ENCODE results near the gene TNFAIP3.
A peak's percentile ranks its signal among the peaks of the same experiment; 100 is the strongest.
"Not testable (repeated sequence)": the region's sequence is repeated elsewhere in the genome, so short reads cannot be mapped to it uniquely, and the experiment has no call there.

Gene TNFAIP3

GRCh38 chr6:137866914-137867684 lies at the start of gene TNFAIP3:
Gene TNFAIP3, plus strand, starts transcription at chr6:137867259. Its CDS starts 3,969 bp downstream, at chr6:137871228.
- DNase-seq (ENCODE audit: low read depth in 2 of 2) = peak; percentile 91 to 93

- DNase-seq (ENCODE audit: low read depth in 2 of 2) = no peak
These were observed 48.6 kb upstream of the TNFAIP3 start for GRCh38 chr6:137818440-137818839.

- peak in 1 of 2 donors; percentile 33 for DNase-seq (ENCODE audit: low read depth in 2 of 2)
These were observed 47.3 kb upstream of the TNFAIP3 start for GRCh38 chr6:137819740-137820139.

GRCh38 chr6:137820425-137820824 lies 46.6 kb upstream of the TNFAIP3 start:
- DNase-seq (ENCODE audit: low read depth in 2 of 2) = no peak

GRCh38 chr6:137820952-137821351 lies 46.1 kb upstream of the TNFAIP3 start:
- no peak for DNase-seq (ENCODE audit: low read depth in 2 of 2)

GRCh38 chr6:137821491-137821890 lies 45.6 kb upstream of the TNFAIP3 start:
- DNase-seq (ENCODE audit: low read depth in 2 of 2) = no peak

- peak; percentile 52 to 57 for DNase-seq (ENCODE audit: low read depth in 2 of 2)
These were observed 43.1 kb upstream of the TNFAIP3 start for GRCh38 chr6:137823826-137824555.

GRCh38 chr6:137824556-137824879 lies 42.5 kb upstream of the TNFAIP3 start:
- no peak for DNase-seq (ENCODE audit: low read depth in 2 of 2)

GRCh38 chr6:137824896-137825295 lies 42.2 kb upstream of the TNFAIP3 start:
- no peak for DNase-seq (ENCODE audit: low read depth in 2 of 2)

GRCh38 chr6:137827411-137827940 lies 39.6 kb upstream of the TNFAIP3 start:
- DNase-seq (ENCODE audit: low read depth in 2 of 2) = no peak

- no peak for DNase-seq (ENCODE audit: low read depth in 2 of 2)
These were observed 38.9 kb upstream of the TNFAIP3 start for GRCh38 chr6:137827977-137828810.

- DNase-seq (ENCODE audit: low read depth in 2 of 2) = no peak
These were observed 37.4 kb upstream of the TNFAIP3 start for GRCh38 chr6:137829641-137830083.

GRCh38 chr6:137830511-137830911 lies 36.5 kb upstream of the TNFAIP3 start:
- DNase-seq (ENCODE audit: low read depth in 2 of 2) = no peak

GRCh38 chr6:137832110-137832509 lies 34.9 kb upstream of the TNFAIP3 start:
- DNase-seq (ENCODE audit: low read depth in 2 of 2) = no peak

- DNase-seq (ENCODE audit: low read depth in 2 of 2) = no peak
These were observed 32.6 kb upstream of the TNFAIP3 start for GRCh38 chr6:137834508-137834907.

GRCh38 chr6:137836788-137837187 lies 30.3 kb upstream of the TNFAIP3 start:
- no peak for DNase-seq (ENCODE audit: low read depth in 2 of 2)

- not testable (repeated sequence) for DNase-seq (ENCODE audit: low read depth in 2 of 2)
These were observed 29.0 kb upstream of the TNFAIP3 start for GRCh38 chr6:137838090-137838489.

- not testable (repeated sequence) for DNase-seq (ENCODE audit: low read depth in 2 of 2)
These were observed 28.5 kb upstream of the TNFAIP3 start for GRCh38 chr6:137838597-137838996.

- DNase-seq (ENCODE audit: low read depth in 2 of 2) = no peak
These were observed 28.0 kb upstream of the TNFAIP3 start for GRCh38 chr6:137839076-137839475.

GRCh38 chr6:137840252-137840651 lies 26.8 kb upstream of the TNFAIP3 start:
- no peak for DNase-seq (ENCODE audit: low read depth in 2 of 2)

- no peak for DNase-seq (ENCODE audit: low read depth in 2 of 2)
These were observed 23.8 kb upstream of the TNFAIP3 start for GRCh38 chr6:137843211-137843610.

- not testable (repeated sequence) for DNase-seq (ENCODE audit: low read depth in 2 of 2)
These were observed 22.7 kb upstream of the TNFAIP3 start for GRCh38 chr6:137844327-137844726.

Data from stimulated activated CD8-positive, alpha-beta memory T cell treated with anti-CD3 and anti-CD28 coated beads, Interleukin-7, amount 100 ng/mL, for 4 hours (primary cell).